Epithelial cell of prostate (primary cell): ENCODE results near the gene SEMA6A.
A peak's percentile ranks its signal among the peaks of the same experiment; 100 is the strongest.

Source experiments
- DNase-seq: peaks from one replicate; pipeline ENCODE4 v3.0.0-alpha.2; 2011; ENCODE audit warnings: low read depth, low spot score
- H3K27ac ChIP-seq: fragments of 450-650 bp; 2 replicates; pipeline ENCODE4 v1.5.1; 2017; ENCODE audit warnings: mild to moderate bottlenecking

SEMA6A gene

GRCh38 chr5:116577064-116577788 is 2.6 kb upstream of the SEMA6A start:
- H3K27ac ChIP-seq, result no peak overlapping the region
- no peak for DNase-seq

DNA sequence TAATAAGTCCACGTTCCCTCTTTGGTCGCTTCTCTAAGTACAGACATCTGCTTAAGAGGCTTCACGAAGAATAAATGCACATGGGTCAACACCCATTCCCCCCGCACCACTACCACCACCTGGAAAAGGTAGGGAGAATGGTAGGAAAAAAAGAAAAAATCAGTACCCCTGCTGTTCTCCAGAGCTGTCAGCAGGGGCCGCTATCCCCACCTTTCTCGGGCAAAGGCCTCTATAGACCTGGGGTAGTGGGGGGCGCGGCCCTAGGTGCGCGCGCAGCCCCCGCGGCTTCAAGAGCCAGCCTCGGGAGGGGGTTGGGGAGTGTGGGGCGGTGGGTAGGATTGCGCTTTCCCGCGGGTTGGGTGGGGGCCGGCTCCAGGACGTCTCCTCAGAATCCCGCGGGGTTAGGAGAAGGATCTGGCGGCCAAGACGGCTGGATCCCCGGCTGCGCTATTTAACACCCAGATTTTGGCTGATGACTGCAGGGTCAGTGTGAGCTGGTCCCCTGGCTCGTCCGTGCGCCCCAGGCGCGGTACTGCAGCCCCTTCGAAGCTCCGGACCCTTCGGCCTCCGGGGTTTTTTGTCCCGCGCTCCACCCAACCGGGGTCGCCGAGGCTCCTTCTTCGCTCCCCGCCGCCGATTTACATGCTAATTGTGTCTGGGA is 1.6 kb upstream of the SEMA6A start:
- DNase-seq, result no peak
- H3K27ac ChIP-seq, result peak overlapping the region; percentile 64

- H3K27ac ChIP-seq, result peak overlapping the region; percentile 64
- no peak for DNase-seq
These were observed 866 bp upstream of the SEMA6A start for GRCh38 chr5:116575326-116576052.

DNA sequence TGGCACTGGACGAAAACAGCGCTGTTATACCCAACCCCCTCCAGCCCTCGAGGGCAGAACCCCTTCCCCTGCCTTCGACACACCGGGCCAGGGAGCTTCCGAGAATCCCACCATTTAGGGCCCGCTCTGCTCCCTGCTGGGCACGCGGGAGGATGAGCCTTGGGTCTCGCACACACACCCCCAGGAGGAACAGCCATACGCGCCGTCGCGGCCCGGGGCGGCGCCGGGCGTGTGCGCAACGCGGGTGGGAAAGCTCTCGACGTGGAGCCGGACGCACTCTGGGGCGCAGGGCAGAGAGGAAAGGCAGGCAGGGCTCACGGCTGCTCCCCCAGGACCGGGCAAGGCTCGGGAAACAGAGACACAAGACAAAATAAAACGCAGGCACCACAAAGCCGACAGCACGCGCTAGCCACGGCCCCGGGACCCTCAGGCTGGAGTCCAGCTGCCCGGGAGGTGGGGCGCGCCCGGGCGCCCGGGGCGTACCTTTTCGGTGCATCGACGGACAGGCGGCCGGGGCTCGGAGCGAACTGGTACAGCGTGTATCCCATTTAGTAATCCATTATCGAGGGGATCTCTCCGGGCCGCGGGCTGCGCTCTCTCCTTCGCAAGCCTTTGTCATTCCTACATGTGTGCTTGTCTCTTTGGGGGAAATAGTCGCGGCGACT is 789 bp downstream of the SEMA6A start:
- H3K27ac ChIP-seq, result no peak overlapping the region
- no peak for DNase-seq

DNA sequence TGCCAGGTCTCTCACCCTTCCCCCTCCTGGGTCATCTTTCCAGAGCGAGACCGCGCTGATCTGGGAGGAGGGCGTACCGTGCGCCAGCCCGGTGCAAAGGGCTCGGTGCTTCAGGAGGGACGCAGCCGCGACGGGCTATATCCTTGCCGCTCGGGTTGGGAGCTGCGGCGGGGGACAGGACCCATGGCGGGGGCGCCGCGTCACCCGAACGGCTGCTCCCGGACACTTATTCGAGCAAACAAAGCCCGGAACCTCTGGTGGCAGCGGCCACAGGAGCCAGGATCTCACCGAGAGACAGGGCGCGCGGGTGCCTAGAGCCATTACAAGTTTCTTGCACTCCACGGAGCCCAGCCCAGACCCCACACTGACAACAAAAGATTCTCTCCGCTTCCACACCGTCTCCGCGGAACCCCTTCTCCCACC is 1.3 kb downstream of the SEMA6A start:
- DNase-seq, result no peak

GRCh38 chr5:116572350-116573278 is 2.0 kb downstream of the SEMA6A start:
- DNase-seq, result no peak
- H3K27ac ChIP-seq, result no peak overlapping the region

More for the DNA sequence above, 1.3 kb downstream of the SEMA6A start:
- H3K27ac ChIP-seq, result no peak overlapping the region

- DNase-seq, result no peak
- no peak overlapping the region for H3K27ac ChIP-seq
These were observed 2.9 kb downstream of the SEMA6A start for GRCh38 chr5:116571568-116572349.

DNA sequence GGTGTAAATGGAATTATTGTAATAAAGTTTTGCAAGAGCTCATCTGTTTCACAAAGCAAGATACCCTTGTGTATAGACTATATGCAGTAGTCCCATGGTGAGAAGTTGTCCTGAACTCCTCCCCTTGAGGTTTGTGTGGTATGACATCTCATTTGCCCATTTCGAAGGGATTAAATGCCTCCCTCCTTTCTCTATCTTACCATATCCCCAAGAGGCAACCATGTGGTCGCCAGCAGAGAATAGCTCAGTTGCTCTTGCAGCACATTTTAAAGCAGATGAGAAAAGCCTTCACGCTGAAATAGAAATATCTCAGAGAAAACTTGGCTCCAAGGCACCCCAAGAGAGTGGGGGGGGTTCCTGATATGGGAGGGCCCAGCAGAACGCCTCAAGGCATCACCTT is 4.6 kb downstream of the SEMA6A start:
- H3K27ac ChIP-seq, result no peak overlapping the region
- no peak for DNase-seq

DNA sequence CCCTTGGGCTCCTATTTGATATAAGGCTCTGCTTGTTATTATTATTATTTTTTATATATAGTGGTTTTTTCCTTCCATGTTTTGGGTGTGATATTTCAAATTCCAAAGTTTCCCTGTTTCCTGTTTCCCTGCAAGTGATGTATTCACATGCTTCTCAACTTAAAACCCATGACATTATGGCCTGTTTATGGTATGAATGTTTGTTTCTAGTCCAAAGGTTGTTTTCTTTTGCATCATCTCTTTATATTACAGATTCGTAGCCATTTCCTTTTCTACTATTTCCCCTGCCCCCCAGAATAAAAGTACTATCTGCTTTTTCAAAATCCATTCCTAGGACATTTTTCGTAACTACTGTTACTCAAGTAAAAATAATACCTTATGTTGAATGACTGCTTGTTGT is 7.5 kb downstream of the SEMA6A start:
- DNase-seq, result no peak
- H3K27ac ChIP-seq, result no peak overlapping the region

DNA sequence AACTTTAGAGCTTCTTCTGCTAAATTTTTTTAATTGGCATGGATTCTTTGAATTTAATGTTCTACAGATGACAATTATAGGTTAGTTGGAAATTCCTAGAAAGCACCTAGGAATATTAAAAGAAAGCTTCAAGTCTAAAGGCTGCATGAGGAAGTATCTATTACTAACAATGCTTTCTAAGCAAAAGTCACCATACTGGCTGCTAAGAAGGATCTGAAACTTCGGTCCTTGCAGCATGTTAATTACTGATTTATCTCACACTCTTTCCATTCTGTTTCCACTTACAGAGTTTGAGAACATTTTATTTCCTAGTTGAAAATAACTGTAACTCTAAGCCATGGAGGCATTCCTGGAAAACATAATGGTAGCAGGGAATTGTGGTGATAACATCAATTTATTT is 8.4 kb downstream of the SEMA6A start:
- DNase-seq, result no peak
- no peak overlapping the region for H3K27ac ChIP-seq

DNA sequence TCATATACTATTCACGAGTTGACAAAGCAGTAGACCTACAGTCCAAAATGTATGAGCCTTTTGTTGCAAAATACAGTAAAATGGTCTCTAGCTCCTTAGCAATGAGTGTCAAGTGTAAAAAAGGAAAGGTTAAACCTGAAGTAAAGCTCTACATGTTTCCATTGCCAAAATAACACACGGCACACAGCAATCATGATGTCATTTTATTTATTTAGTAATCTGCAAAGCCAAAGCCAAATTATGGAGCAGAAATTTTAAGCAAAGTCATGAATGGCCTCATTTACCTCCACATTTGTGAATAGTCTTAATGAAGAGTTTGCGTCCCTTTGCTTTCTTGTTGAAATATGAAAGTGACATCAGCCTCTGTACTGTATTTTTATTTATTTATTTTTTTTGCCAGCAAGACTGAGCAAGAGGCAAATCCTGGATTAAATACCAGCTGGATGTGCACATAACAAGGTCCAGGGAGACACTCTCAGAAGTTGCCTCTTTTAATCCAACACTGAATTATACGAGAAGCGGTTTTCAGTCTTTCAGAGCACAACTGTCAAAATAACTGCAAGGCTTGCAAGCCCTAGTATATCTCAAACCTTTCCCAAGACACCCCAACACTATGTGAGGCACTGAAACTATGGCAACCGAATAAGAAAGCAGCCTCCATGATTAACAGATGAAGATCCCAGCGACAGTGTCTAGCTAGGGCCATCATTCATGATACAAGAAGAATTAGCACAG is 9.7 kb downstream of the SEMA6A start:
- DNase-seq, result no peak
- H3K27ac ChIP-seq, result no peak overlapping the region

GRCh38 chr5:116564312-116564711 is 10.3 kb downstream of the SEMA6A start:
- no peak for DNase-seq
- no peak overlapping the region for H3K27ac ChIP-seq

GRCh38 chr5:116563736-116564308 is 10.8 kb downstream of the SEMA6A start:
- no peak overlapping the region for H3K27ac ChIP-seq
- DNase-seq, result no peak

GRCh38 chr5:116562669-116563068 is 12.0 kb downstream of the SEMA6A start:
- no peak overlapping the region for H3K27ac ChIP-seq
- no peak for DNase-seq

GRCh38 chr5:116561658-116562057 is 13.0 kb downstream of the SEMA6A start:
- no peak overlapping the region for H3K27ac ChIP-seq
- DNase-seq, result no peak

DNA sequence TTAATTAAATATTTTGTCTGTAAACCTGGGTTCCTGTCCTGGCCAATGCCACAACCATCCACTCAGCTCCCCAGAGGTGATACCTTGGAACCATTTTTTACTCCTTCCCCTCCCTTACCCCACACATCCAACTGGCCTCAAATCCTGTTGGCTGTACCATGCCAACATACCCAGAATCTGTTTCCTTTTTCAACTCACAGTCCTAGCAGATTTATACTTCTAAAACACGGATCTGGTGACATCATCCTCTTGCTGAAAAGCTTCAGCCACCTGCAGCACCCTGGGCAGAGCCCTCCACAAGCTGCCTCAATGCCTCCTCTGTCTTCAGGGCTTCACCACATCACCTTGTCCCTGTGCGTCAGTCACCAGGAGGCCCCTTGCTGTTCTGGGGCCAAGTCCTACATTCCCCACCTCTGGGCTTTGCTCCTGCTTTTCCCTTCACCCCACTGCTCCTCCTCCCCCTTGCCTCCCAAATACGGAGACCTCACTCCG is 14.9 kb downstream of the SEMA6A start:
- no peak for DNase-seq
- no peak overlapping the region for H3K27ac ChIP-seq

- DNase-seq, result no peak
- H3K27ac ChIP-seq, result no peak overlapping the region
These were observed 15.4 kb downstream of the SEMA6A start for GRCh38 chr5:116559239-116559638.
